ENCODE measurements around the gene CDC14B.
A peak's percentile ranks its signal among the peaks of the same experiment; 100 is the strongest.
"Not testable (repeated sequence)": the region's sequence is repeated elsewhere in the genome, so short reads cannot be mapped to it uniquely, and the experiment has no call there.

Gene CDC14B

DNA sequence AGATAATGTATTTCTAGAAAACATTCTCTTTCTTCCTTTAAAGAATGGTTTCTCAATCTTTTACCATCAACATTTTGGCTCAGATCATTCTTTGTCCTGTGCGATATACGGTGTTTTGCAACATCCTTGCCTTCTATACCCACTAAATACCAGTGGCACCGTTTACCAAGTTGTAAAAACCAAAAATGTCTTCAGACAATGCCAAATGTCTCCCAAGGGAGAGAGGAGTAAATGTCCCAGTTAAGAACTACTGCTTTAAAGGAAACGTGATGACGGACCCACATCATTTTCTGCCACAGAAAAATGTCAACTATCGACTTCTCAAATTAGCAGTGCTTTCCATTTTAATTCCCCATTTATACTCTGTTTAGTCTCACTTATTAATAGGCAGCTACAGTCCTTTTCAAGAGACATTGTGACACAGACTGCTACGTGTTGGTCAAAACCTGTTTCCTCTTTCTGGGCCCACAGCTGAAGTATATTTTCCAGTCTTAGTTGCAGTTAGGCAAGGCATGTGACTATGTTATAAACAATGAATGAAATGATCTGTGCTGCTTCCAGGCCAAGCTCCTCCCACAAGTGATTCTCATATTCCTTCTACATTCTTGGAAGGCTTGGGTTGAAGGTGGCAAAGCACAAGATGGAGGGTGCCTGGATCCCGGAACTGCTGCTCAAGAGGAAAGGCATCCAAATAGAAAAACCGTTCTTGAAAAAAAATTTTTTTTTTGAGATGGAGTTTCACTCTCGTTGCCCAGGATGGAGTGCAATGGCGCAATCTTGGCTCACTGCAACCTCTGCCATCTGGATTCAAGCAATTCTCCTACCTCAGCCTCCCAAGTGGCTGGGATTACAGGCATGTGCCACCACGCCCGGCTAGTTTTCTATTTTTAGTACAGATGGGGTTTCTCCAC, 26.7 kb upstream of the CDC14B start:
- Mint-ChIP-seq H3K27ac (no peak overlapping the region), H3K4me3 (no peak overlapping the region), H3K36me3 (ENCODE audit: low read depth) (peaks cover 3% of the 10 kb centered on the region), H3K9me3 (no peaks in the 10 kb centered on the region), H3K4me1 (ENCODE audit: low read depth) (no peaks in the 10 kb centered on the region), H3K27me3 (ENCODE audit: low read depth) (no peaks in the 10 kb centered on the region)

DNA sequence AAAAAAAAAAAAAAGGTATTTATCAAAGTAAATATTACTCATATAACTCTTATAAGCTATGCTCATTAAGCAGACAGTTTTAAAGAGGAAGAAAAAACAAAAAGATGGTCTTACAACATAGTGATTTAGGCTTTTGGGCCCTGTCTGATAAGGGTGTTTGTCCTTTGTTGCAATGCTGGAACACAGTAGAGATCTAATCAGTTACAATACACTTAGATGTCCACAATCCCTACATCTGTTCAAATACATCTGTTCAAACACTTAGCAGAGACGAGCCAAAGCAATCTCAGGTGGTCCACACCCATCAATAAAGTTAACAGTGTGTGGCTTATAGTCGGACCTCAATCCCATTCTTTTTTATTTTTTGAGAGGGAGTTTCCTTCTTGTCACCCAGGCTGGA, 24.5 kb upstream of the CDC14B start:
- H3K27ac Mint-ChIP-seq, result no peak overlapping the region
- no peak overlapping the region for H3K4me3 Mint-ChIP-seq
- H3K4me1 Mint-ChIP-seq (ENCODE audit: low read depth), result no peaks in the 10 kb centered on the region
- H3K9me3 Mint-ChIP-seq, result no peaks in the 10 kb centered on the region
- peaks cover 3% of the 10 kb centered on the region for H3K36me3 Mint-ChIP-seq (ENCODE audit: low read depth)
- no peaks in the 10 kb centered on the region for H3K27me3 Mint-ChIP-seq (ENCODE audit: low read depth)

DNA sequence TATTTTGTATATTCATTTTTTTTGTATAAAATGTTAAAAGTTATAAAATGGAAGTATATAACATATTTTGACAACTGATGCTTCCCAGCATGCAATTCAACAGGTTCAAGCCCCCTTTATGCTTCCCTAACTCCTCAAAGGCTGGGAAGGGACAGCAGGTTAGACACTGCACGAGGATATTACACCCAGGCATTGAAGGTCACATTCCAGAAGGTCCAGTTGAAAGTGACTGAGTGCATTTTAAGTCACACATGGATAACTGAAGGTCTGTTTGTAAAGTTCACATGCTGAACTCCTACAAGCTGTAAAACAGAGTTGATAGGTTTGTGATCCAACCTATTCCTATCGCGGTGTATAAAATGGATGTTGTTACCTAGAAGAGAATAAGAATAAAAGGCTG, 21.9 kb upstream of the CDC14B start:
- H3K9me3 Mint-ChIP-seq, result no peaks in the 10 kb centered on the region
- peaks cover 3% of the 10 kb centered on the region for H3K36me3 Mint-ChIP-seq (ENCODE audit: low read depth)
- H3K27me3 Mint-ChIP-seq (ENCODE audit: low read depth), result peaks cover 4% of the 10 kb centered on the region
- H3K4me3 Mint-ChIP-seq, result no peak overlapping the region
- H3K4me1 Mint-ChIP-seq (ENCODE audit: low read depth), result no peaks in the 10 kb centered on the region
- no peak overlapping the region for H3K27ac Mint-ChIP-seq

DNA sequence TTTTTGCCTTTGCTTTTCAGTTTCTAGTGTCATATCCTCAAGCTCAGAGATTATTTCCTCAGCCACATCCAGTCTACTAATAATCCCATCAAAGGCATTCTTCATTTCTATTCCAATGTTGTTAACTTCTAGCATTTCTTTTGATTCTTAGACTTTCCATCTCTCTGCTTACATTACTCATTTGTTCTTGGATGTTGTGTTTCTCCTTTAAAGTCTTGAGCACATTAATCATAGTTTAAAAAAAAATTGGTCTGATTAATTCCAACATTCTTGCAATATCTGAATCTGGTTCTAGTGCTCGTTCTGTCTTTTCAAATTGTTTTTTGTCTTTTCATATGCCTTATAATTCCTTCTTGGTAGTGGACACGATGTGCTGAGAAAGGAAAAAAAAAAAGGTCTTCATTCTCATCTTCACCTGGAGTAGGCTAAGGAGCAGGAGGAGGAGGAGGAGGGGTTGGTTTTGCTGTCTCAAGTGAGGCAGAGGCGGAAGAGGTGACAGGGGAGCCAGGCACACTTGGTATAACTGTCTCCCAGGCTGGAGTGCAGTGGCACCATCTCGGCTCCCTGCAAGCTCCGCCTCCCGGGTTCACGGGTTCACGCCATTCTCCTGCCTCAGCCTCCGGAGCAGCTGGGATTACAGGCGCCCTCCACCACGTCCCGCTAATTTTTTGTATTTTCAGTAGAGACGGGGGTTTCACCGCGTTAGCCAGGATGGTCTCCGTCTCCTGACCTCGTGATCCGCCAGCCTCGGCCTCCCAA, 19.1 kb upstream of the CDC14B start:
- H3K36me3 Mint-ChIP-seq (ENCODE audit: low read depth), result no peaks in the 10 kb centered on the region
- H3K4me3 Mint-ChIP-seq, result no peak overlapping the region
- H3K27me3 Mint-ChIP-seq (ENCODE audit: low read depth), result peaks cover 4% of the 10 kb centered on the region
- no peaks in the 10 kb centered on the region for H3K9me3 Mint-ChIP-seq
- H3K27ac Mint-ChIP-seq, result no peak overlapping the region
- H3K4me1 Mint-ChIP-seq (ENCODE audit: low read depth), result no peaks in the 10 kb centered on the region

DNA sequence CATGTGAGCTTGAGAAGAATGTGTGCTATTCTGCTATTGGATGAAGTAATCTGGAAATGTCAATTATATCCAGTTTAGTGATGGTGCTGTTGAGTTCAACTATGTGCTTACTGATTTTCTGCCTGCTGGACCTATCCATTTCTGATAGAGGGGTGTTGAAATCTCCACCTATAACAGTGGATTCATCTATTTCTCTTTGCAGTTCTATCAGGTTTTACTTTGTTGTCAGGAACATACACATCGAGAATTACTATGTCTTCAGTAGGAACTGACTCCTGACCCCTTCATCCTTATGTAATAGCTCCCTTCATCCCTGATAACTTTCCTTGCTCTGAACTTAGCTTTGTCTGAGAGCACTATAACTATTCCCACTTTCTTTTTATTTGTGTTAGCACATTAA, 16.7 kb upstream of the CDC14B start:
- no peaks in the 10 kb centered on the region for H3K9me3 Mint-ChIP-seq
- no peaks in the 10 kb centered on the region for H3K36me3 Mint-ChIP-seq (ENCODE audit: low read depth)
- no peaks in the 10 kb centered on the region for H3K4me1 Mint-ChIP-seq (ENCODE audit: low read depth)
- H3K27me3 Mint-ChIP-seq (ENCODE audit: low read depth), result peaks cover 8% of the 10 kb centered on the region
- H3K4me3 Mint-ChIP-seq, result no peak overlapping the region
- H3K27ac Mint-ChIP-seq, result no peak overlapping the region

DNA sequence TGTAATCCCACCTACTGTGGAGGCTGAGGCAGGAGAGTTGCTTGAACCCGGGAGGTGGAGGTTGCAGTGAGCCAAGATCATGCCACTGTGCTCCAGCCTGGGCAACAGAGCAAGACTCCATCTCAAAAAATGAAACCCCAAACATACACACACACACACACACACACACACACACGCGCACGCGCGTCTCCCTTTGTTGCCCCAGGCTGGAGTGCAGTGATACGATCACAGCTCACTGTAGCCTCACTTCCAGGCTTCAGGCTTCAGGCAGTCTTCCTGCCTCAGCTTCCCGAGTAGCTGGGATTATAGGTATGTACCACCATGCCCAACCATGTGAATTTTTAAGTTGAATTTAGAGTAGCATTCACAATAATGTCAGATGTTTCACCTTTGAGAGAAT, 13.9 kb upstream of the CDC14B start:
- H3K4me3 Mint-ChIP-seq, H3K9me3 Mint-ChIP-seq: not testable (repeated sequence)

DNA sequence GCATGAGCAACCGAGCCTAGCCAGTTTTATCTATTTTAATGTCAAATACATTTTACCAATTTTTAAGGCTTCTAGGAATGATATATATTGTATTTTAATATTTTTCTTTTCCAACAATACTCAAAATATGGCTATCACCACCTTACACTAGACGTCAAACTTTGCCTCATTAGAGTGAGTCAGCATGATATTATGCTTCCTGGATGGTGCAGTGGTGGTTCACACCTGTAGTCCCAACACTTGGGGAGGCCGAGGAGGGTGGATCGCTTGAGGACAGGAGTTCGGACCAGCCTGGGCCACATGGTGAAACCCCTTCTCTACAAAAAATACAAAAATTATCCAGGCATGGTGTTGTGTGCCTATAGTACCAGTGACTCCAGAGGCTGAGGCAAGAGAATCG, 7.3 kb upstream of the CDC14B start:
- H3K27me3 Mint-ChIP-seq (ENCODE audit: low read depth), result peaks cover 5% of the 10 kb centered on the region
- no peak overlapping the region for H3K27ac Mint-ChIP-seq
- no peaks in the 10 kb centered on the region for H3K9me3 Mint-ChIP-seq
- no peaks in the 10 kb centered on the region for H3K36me3 Mint-ChIP-seq (ENCODE audit: low read depth)
- no peak overlapping the region for H3K4me3 Mint-ChIP-seq
- H3K4me1 Mint-ChIP-seq (ENCODE audit: low read depth), result no peaks in the 10 kb centered on the region

More for the DNA sequence above, 13.9 kb upstream of the CDC14B start:
- not testable (repeated sequence) for H3K27me3 Mint-ChIP-seq (ENCODE audit: low read depth); H3K27ac Mint-ChIP-seq; H3K4me1 Mint-ChIP-seq (ENCODE audit: low read depth); H3K36me3 Mint-ChIP-seq (ENCODE audit: low read depth)

DNA sequence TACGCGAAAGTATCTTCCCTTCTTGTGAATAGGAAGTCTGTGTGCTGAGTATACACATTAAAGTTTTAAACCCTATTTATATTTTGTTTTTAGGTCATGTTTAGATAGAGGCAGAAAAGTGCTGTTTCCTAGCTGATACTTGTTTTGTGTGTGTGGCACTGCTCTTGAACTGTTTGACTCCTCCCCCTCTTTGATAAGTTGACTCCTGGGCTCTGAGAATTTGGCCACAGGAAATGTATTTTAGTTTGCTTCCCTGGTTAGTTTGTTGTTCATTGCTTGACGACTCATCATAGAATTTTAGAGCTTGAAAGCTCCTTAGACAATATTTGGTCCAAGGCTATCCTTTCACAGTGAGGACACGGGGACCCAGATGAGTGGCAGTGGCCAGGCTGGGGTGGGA, 2.0 kb upstream of the CDC14B start:
- peaks cover 1% of the 10 kb centered on the region for H3K36me3 Mint-ChIP-seq (ENCODE audit: low read depth)
- H3K27ac Mint-ChIP-seq, result no peak overlapping the region
- H3K4me1 Mint-ChIP-seq (ENCODE audit: low read depth), result peaks cover 13% of the 10 kb centered on the region
- peaks cover 42% of the 10 kb centered on the region for H3K27me3 Mint-ChIP-seq (ENCODE audit: low read depth)
- no peaks in the 10 kb centered on the region for H3K9me3 Mint-ChIP-seq
- H3K4me3 Mint-ChIP-seq, result peak overlapping the region; percentile 1

DNA sequence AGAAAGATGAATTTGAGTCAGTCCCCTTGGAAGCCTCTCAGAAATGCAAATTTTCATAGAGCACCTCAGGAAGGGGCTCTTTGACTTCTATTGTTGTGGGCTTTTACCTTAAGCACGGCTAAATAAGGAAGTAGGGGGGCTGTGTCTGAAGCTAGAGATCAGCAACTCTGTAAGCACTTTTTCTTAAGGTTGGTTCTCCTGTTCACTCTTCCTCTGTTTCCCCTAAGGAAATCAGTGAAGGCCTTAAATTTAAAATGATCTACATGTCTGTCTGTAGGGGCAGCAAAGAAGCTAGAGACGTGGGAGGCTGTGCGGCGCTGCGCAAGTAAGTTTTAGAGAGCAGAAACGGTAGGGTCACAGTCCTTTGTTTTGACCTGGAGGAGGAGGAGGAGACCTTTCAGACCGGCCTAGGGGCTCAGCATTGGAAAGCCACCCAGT, 1.2 kb upstream of the CDC14B start:
- Mint-ChIP-seq H3K4me3 (no peak overlapping the region), H3K27ac (no peak overlapping the region)

DNA sequence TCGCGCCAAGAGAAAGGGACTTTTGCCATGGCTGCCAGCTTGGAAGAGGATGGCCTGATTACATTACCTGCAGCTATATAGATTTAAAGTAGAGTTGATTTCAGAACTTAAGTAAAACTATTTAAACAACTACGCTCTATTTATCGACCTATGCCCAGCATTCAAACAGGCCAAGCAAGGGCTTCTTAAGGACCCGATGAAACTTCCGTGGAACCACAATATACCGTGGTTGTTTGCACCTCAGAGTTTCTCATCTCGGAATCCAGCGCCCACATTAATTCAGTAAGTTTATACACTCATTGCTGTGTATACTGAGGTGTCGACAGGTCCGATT, 505 bp upstream of the CDC14B start:
- Mint-ChIP-seq H3K9me3 (no peaks in the 10 kb centered on the region), H3K4me1 (ENCODE audit: low read depth) (peaks cover 13% of the 10 kb centered on the region), H3K4me3 (peak overlapping the region; percentile 63), H3K27me3 (ENCODE audit: low read depth) (peaks cover 55% of the 10 kb centered on the region), H3K36me3 (ENCODE audit: low read depth) (peaks cover 1% of the 10 kb centered on the region), H3K27ac (no peak overlapping the region)

More for the DNA sequence above, 1.2 kb upstream of the CDC14B start:
- Mint-ChIP-seq H3K36me3 (ENCODE audit: low read depth) (peaks cover 1% of the 10 kb centered on the region), H3K27me3 (ENCODE audit: low read depth) (peaks cover 48% of the 10 kb centered on the region), H3K4me1 (ENCODE audit: low read depth) (peaks cover 13% of the 10 kb centered on the region), H3K9me3 (no peaks in the 10 kb centered on the region)

DNA sequence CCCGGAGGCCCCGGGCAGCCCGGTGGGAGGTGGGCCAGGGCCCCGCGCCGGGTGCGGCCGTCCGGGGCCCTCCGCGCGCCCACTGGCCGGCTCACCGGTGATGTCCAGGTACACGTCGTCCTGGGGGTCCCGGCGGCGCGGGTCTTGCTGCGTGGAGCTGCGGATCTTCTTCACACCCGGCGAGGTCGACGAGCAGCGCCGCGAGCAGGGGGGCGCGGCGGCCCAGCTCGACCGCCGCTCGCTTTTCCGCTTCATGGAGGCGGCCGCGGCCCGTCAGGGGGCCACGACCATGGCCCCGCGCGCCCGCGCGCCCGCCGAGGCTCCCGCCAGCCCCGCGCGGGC, 548 bp downstream of the CDC14B start:
- peaks cover 61% of the 10 kb centered on the region for H3K27me3 Mint-ChIP-seq (ENCODE audit: low read depth)
- no peak overlapping the region for H3K27ac Mint-ChIP-seq
- H3K4me1 Mint-ChIP-seq (ENCODE audit: low read depth), result peaks cover 13% of the 10 kb centered on the region

DNA sequence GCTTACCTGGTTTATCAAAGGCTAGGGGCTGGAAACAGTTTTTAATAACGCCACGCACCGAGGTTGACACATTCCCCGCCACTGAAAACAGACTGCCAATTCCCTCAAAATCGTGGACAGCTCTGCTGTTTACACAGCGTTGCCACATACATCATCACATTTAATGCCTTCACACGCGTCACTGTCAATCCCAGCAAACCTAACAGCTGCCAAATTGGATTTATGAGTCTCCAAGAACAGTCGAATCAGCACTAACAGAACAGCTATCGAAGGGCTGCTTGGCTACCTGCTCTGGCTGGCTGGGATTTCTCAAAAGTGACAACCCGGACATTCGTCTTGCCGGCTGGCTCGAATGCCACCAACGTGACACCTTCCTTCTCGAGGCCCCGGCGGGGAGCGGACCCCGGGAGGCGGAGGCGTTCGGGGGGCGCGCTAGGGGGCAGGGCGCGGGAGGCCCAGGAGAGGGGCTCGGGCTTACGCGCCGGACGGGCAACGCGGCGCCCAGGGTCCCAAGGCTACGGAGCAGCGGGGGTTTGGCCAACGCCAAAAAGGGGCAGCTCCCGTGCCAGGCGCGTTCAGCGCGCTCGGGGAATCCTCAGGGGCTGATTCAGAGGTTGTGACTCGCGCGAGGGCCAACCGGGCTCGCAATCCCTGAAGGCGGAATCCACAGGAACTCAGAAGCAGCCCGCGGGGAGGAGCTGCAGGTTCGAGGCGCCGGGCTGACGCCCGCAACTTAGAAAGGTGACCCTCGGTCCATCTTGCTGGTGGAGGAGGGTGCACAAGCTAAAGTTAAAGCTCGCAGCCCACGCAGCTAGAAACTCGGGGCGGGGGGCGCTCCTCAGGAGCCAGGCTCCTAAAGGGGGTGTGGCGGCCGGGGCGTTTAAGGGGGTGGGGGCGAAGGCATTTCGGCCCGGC, 1.2 kb downstream of the CDC14B start:
- Mint-ChIP-seq H3K27ac (no peak overlapping the region), H3K9me3 (no peaks in the 10 kb centered on the region), H3K36me3 (ENCODE audit: low read depth) (peaks cover 1% of the 10 kb centered on the region), H3K4me3 (peak overlapping the region; percentile 57), H3K4me1 (ENCODE audit: low read depth) (peaks cover 13% of the 10 kb centered on the region), H3K27me3 (ENCODE audit: low read depth) (peaks cover 64% of the 10 kb centered on the region)

More for the DNA sequence above, 548 bp downstream of the CDC14B start:
- Mint-ChIP-seq H3K4me3 (no peak overlapping the region), H3K36me3 (ENCODE audit: low read depth) (peaks cover 1% of the 10 kb centered on the region), H3K9me3 (no peaks in the 10 kb centered on the region)

DNA sequence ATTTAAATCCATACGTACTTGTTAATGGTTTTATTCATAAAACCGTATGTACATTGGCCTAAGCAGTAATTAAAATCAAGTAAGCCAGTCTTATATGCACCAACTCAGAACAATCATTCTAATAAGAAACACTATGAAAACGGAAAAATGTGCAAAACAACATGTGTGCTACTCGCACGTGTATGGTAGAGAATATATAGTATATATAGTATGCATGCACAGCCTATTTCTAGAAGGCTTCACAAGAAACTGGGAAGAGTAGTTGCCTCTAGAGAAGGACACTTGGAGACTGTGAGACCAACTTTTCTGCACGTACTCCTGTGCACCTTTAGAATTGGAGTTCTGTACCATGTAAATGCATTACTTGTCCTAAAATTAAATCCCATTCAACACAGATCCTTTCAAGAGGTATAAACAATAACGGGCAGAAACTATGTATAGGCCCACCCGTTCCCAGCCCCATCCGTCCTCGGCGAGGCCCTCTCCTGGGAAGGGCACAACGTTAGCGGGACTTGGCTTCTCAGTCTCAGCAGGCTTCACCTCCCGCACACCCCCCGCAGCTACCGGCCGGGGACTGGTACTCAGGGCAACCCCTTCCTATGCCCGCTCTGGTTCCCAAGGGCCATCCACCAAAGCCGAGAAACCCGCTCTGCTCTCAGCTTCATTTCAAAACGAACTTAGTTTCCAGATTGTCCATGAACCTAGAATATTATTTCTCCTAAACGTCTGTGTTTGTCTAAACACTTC, 2.0 kb downstream of the CDC14B start:
- Mint-ChIP-seq H3K27ac (no peak overlapping the region), H3K4me1 (ENCODE audit: low read depth) (peaks cover 13% of the 10 kb centered on the region), H3K36me3 (ENCODE audit: low read depth) (peaks cover 1% of the 10 kb centered on the region), H3K27me3 (ENCODE audit: low read depth) (peaks cover 71% of the 10 kb centered on the region), H3K4me3 (peak overlapping the region; percentile 57), H3K9me3 (no peaks in the 10 kb centered on the region)

Measured in T-helper 1 cell treated with Interleukin-12 subunit alpha and Interleukin-12 subunit beta and Interleukin-4 antibody, amounts not matched to agents 30 μg/mL and 1 μg/mL, for 36 hours (primary cell).